ENCODE results near the gene RORB.

The RORB gene

DNA sequence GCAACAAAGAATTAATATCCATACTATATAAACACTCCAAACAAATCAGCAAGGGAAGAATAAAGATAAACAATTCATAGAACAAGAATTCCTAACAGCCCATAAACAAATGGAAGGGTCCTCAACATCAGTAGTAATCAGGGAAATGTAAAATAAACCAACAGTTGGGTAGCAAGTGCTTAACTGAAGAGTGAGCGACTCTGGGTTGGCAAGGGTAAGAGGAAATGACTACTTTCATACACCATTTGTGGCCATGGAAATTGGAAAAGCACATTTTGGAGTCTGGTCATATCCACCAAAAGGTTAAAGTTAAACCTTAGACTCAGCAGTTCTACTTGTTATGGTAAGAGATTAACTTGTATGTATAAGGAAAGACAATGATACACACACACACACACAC lies 17.4 kb upstream of the RORB start:
- no peak overlapping the region for H3K4me3 ChIP-seq (replicated peaks in 1 of 2; ENCODE audit: low read depth in 2 of 2, low read length in 2 of 2)
- TF ChIP-seq CTCF (IDR thresholded peaks at IDR 0.05; ENCODE audit: low read depth, low read length), result no peak
- DNase-seq (ENCODE audit: low read depth in 2 of 2), result no peak

GRCh38 chr9:74487395-74487794 lies 9.7 kb upstream of the RORB start:
- no peak for TF ChIP-seq CTCF (IDR thresholded peaks at IDR 0.05; ENCODE audit: low read depth, low read length)
- no peak for DNase-seq (ENCODE audit: low read depth in 2 of 2)
- H3K4me3 ChIP-seq (replicated peaks in 1 of 2; ENCODE audit: low read depth in 2 of 2, low read length in 2 of 2), result no peak overlapping the region

DNA sequence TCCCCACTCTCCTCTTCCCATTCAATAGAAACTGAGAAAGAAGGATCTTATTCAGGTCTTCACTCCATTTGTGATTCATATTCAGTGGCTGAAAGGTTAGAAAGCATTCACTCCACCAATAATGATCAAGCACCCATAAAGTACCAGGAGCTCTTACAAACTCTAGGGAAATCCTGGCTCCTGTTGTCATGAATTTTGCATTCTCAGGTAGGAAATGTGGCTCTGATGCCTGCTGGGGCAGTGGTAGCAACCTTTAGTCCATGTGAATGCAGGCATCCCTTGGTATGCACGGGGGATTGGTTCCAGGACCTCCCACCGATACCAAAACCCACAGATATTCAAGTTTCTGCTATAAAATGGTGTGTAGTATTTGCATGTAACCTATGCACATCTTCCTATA lies 3.6 kb upstream of the RORB start:
- DNase-seq (ENCODE audit: low read depth in 2 of 2), result no peak
- H3K4me3 ChIP-seq (replicated peaks in 1 of 2; ENCODE audit: low read depth in 2 of 2, low read length in 2 of 2), result no peak overlapping the region
- TF ChIP-seq CTCF (IDR thresholded peaks at IDR 0.05; ENCODE audit: low read depth, low read length), result no peak

DNA sequence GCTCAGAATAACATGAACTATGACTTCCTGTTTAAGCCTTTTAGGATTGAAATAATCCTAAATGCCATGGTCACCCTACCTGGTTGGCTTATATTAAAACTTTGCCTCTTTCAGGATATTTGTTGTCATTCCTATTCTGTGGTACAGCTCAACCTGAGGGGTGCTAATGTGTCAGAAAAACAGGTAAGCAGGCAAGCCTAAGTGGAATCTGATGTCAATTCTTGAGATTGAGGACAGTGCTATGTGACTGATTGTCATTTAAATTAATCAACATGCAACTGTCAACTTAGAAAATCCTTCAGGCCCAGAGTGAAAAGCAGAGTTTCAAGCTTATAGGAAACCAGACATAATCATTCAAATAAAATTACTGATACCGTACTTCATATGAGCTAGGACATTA lies 2.6 kb upstream of the RORB start:
- H3K4me3 ChIP-seq (replicated peaks in 1 of 2; ENCODE audit: low read depth in 2 of 2, low read length in 2 of 2), result no peak overlapping the region
- no peak for DNase-seq (ENCODE audit: low read depth in 2 of 2)
- TF ChIP-seq CTCF (IDR thresholded peaks at IDR 0.05; ENCODE audit: low read depth, low read length), result no peak

- peak overlapping the region; percentile 61 for H3K4me3 ChIP-seq (replicated peaks in 1 of 2; ENCODE audit: low read depth in 2 of 2, low read length in 2 of 2)
- DNase-seq (ENCODE audit: low read depth in 2 of 2), result no peak
- no peak for TF ChIP-seq CTCF (IDR thresholded peaks at IDR 0.05; ENCODE audit: low read depth, low read length)
Observed at GRCh38 chr9:74496406-74496805, 729 bp upstream of the RORB start.

GRCh38 chr9:74497748-74498620 lies 849 bp downstream of the RORB start:
- peak; percentile 23 to 30 for DNase-seq (ENCODE audit: low read depth in 2 of 2)

More at GRCh38 chr9:74497748-74498620, 849 bp downstream of the RORB start:
- TF ChIP-seq CTCF (IDR thresholded peaks at IDR 0.05; ENCODE audit: low read depth, low read length), result no peak
- H3K4me3 ChIP-seq (replicated peaks in 1 of 2; ENCODE audit: low read depth in 2 of 2, low read length in 2 of 2), result peak overlapping the region; percentile 61

Measured in cardiac fibroblast (primary cell).